Measurements from ENCODE around the gene LUZP2. TPM values are rescaled to one million over a fixed set of nuclear protein-coding genes. Genes with fewer than 3 reads are reported as not detected.

The LUZP2 gene
- total RNA-seq, 2 donors from 2014 or later = 0.28 to 1.0 TPM

DNA sequence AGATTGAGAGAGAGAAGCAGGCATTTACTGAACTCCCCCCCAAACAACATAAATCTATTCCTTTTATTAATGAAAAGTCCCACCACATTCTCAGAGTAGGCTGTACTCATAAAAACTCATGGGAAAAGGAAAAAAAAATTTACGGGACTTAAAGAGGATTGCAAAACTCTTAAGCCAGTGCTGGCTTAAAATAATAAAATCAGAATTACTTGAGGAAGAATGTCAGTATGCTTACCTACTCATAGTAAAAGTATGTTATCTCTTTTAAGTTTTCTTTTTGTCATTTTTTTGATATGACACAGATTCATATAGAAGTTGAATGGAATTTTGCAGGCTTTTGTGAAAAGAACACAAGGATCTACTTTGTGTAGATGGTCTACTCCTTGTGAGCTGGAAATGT, 126.3 kb downstream of the LUZP2 start:
- no peak for DNase-seq (ENCODE audit: low spot score)
- intact Hi-C loops (cut with DNase I) = no loop called here

DNA sequence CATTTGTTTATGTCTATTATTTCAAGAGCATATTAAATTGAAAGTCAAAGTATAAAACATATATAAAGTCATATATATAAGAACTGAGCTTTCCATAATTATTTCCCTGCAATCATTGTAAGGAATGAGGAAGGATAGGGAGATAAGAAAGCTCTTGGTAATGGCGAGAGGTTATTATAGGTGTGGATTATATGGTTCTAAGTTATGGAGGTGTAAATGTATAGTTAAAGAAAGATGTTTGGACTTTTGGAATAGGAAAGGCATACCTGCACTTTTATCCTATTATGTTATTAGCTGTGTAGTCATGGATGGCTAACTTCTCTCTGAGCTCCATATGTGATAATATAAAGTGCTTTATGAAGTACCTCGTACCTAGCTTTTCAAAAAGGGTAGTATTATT, 127.6 kb downstream of the LUZP2 start:
- no peak for DNase-seq (ENCODE audit: low spot score)
- intact Hi-C loops (cut with DNase I) = no loop called here

- intact Hi-C loops (cut with DNase I) = no loop called here
- DNase-seq (ENCODE audit: low spot score) = no peak
These were observed 129.1 kb downstream of the LUZP2 start for GRCh38 chr11:24625975-24626374.

DNA sequence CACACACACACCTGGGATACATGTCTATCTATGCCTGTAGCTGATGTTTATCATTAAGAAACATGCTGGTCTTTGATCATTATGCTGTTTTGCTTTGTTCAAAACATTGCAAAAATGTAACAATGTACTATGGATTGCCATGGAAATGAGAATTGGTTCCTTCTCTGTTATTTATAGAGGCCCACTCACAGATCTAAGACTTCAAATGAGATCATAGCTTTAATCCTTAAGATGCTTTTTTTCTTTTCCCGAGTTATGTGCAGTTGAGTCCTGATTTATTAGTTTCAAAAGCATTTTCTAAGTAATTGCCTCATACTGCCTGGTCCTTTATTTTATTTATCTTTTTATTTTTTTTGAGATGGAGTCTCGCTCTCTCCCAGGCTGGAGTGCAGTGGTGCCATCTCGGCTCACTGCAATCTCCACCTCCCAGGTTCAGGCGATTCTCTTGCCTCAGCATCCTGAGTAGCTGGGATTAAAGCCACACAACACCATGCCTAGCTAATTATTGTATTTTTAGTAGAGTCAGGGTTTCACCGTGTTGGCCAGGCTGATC, 131.4 kb downstream of the LUZP2 start:
- no peak for DNase-seq (ENCODE audit: low spot score)
- intact Hi-C loops (cut with DNase I) = no loop called here

GRCh38 chr11:24634606-24635160, 137.8 kb downstream of the LUZP2 start:
- DNase-seq (ENCODE audit: low spot score) = no peak
- intact Hi-C loops (cut with DNase I) = no loop called here

DNA sequence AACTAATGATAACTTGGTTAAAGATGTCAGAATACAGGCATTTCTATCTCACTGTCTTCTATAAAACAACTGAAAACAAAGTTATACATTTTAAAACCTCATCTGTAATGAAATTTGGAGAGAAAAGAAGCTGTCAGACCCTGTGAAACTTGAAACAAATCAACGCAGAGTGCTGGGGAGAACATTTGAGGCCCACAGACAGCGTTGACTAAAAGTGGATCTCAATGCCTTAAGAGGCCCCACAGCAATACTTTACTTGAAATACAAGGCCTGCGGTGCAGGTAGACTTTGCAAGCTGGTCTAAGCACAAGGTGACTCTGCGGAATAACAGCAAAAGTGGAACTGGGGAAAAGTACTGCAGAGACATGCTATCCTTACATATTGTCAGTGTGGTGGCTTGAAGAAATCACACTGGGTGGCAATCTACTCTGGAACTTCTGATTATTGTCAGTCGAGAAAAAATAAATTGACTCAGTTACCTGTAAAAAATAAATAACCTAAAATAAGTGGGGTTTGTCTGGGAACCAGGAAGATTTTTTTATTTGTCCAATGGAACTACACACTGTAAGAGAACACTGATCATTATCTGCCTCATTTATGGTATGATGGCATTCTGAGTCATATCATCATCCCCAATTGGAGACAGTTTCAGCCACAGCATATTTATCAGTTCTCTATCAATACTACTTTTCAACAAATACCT, 138.9 kb downstream of the LUZP2 start:
- DNase-seq (ENCODE audit: low spot score) = no peak
- intact Hi-C loops (cut with DNase I) = no loop called here

DNA sequence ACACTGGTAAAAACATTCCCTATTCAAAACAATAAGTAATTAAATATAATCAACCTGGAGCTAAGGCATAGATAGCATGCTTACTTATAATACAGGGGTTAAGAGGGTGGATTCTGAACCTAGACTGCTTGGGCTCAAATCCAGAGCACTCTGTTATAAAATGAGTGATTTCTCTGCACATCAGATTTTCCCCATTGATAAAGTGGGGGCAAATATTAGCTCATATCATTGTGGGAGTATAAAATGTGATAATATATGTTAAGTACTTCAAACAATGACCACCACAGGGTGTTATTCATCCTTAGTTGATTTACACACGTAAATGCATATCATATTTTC, 139.4 kb downstream of the LUZP2 start:
- intact Hi-C loops (cut with DNase I) = no loop called here
- no peak for DNase-seq (ENCODE audit: low spot score)

DNA sequence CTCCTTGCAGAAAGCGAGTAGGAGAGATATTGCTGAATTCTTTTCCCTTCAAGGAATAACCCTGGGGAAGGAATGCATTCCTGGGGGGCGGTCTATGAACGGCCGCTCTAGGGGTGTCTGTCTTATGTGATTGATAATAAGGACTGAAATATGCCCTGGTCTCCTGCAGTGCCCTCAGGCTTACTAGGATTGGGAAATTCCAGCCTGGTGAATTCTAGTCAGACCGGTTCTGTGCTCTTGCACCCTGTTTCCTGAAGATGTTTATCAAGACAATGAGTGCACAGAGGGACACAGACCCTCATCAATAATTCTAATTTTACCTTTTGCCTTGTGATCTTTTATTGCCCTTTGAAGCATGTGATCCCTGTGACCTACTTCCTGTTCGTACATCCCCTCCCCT, 140.7 kb downstream of the LUZP2 start:
- intact Hi-C loops (cut with DNase I) = no loop called here
- no peak for DNase-seq (ENCODE audit: low spot score)

DNA sequence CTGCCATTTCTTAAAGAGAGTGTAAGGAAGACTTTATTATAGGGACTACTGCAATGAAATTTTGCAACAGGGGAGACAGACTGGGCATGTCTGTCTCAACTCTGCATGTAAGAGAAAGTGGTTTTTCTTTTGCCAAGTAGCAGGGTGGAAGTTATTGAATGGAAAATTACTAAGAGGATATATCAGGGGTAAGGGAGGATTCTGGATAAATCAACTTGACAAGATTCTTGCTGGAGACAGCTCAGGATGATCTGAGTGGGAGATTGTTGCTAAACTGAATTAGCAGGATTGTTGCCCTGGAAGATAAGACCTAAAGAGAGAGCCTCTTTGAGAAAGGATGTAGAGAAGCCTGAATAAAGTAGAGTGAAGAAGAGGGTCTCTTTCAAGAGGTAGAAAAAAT, 145.8 kb downstream of the LUZP2 start:
- intact Hi-C loops (cut with DNase I) = no loop called here
- DNase-seq (ENCODE audit: low spot score) = no peak

DNA sequence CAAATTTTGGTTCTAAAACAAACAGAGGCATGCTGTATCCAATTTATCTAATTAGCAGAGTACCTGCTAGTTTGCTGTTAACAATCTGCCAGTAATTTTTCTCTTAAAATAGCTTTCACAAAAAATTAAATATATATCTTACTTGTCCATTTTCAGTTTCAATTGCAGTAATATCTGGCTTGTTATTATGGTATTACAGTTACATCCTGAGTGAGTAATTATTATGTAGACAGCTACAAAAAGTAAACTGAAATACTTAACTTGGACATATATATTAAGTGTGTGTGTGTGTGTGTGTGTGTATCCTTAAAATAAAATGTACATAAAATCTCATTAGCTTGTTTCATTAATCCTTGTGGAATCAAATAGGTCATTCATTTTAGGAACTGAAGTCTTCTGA, 148.7 kb downstream of the LUZP2 start:
- no peak for DNase-seq (ENCODE audit: low spot score)
- intact Hi-C loops (cut with DNase I) = no loop called here

DNA sequence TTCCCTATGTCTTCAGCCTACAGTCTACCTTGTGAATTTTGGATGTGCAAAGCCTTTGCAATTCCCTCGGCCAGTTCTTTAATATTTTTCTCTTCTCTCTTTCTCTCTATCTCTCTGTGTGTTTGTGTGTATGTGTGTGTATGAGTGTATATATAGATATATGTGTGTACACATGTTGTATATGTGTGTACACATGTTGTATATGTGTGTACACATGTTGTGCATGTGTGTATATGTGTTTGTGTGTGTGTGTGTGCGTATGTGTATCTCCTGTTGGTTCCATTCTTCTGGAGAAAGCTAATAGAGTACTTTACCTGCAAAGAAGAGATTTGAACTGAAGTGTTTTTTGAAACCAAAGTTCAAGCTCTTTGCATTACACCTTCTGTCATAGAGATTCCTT, 155.0 kb downstream of the LUZP2 start:
- intact Hi-C loops (cut with DNase I) = no loop called here
- no peak for DNase-seq (ENCODE audit: low spot score)

DNA sequence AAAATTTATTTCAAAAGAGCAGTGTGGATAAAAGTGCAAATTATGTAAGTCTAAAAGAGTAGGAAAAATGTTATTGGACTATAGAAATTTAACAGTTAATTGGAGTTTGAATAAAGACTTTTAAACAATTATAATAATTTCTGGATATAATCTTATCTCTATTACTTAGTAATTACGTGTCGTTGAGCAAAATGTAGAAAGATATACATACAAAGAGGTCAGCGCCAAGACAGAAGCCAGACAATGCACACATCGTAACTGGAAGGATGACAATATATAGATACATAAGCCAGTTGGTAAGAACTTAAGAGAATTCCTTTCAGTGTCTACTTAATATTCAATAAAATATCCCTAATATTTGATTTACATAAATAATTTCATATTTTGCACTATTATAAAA, 157.0 kb downstream of the LUZP2 start:
- intact Hi-C loops (cut with DNase I) = no loop called here
- no peak for DNase-seq (ENCODE audit: low spot score)

- intact Hi-C loops (cut with DNase I) = no loop called here
- DNase-seq (ENCODE audit: low spot score) = no peak
These were observed 164.5 kb downstream of the LUZP2 start for GRCh38 chr11:24661331-24661730.

DNA sequence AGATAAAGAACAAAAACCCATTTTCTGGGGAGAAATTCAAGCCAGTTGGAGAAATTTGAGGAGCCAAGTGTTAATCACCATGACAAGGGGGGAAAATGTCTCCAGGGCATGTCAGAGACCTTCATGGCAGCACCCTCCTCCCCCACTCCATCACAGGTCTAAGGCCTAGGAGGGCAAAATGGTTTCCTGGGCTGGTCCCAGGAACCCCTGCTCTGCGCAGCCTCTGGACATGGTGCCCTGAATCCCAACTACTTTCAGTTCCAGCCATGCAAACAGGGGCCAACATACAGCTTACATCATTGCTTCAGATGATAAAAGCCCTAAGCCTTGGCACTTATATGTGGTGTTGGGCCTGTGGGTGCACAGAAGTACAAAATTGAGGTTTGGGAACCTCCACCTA, 167.5 kb downstream of the LUZP2 start:
- no peak for DNase-seq (ENCODE audit: low spot score)
- intact Hi-C loops (cut with DNase I) = no loop called here

- intact Hi-C loops (cut with DNase I) = no loop called here
These were observed 170.6 kb downstream of the LUZP2 start for GRCh38 chr11:24667353-24667968.

DNA sequence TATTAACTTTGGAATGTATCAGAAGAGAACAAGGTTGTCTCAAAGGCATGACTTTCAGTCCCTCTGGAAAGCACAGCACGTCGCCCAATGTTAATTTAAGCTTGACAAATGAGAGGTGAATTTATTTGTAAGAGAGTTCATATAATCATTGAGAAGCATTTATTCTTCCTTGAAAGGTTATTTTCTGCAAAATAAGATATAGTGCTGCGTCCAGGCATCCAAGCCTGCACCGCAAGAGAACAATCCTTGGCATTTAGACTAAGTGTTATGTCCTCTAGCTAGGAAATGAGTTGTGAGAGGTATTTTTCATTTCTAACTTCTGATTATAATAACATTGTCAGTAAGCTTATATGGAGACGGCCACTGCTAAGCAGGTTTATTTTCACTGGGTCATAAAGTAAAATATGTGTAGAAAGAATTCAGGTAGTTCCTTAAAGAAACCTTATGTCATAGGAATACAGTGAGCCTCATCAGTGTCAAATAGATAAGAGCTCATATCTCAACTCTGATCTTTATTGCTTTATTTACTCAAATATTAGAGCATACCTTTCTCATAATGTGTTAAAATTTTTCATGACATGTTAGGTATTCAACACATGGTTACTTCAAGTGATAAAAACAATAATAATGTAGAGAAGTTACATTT, 182.0 kb downstream of the LUZP2 start:
- no peak for DNase-seq (ENCODE audit: low spot score)
- intact Hi-C loops (cut with DNase I) = no loop called here

More at GRCh38 chr11:24667353-24667968, 170.6 kb downstream of the LUZP2 start:
- DNase-seq (ENCODE audit: low spot score) = no peak

DNA sequence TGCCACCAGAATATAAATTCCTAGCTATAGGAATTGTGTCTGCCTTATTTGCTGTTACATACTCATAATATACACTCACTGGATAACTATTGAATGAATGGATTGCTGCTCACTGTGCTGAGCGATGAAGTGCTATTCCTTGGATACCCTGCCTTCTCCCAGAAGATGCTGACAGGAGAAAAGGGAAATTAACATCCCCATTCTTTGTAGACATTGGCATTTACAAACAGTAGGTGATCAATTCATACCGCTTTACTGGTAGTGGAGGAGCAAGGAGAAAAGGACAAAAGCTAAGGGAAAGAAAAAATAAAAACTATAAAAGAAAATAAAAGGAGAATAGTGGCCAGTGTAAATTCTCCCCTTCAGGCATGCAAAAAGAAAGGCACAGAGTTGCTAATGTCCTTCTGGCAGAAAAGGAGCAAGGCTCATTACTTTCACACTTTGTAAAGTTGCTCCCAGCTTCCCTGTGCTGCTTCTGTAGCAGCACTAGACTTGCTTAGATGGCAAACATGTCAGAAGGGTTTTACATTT, 183.0 kb downstream of the LUZP2 start:
- intact Hi-C loops (cut with DNase I) = no loop called here
- DNase-seq (ENCODE audit: low spot score) = no peak

DNA sequence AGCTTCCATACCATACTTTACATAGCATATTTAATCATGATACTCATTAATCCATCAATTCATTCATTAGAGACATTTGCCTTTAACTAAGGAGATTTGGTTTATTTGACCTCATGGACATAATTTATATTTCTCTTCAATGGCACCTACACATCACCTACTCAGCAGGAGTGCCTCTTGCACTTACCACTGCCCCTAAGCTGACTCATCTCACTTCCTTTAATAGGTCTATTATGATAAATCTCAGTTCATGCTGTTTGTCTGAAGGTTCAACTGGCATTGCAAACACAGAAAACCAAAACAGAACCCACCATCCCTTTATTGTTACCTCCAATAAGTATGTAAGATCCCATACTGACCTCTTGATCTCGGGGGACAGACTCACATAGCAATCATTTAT, 186.7 kb downstream of the LUZP2 start:
- intact Hi-C loops (cut with DNase I) = no loop called here
- no peak for DNase-seq (ENCODE audit: low spot score)

- no peak for DNase-seq (ENCODE audit: low spot score)
- intact Hi-C loops (cut with DNase I) = no loop called here
These were observed 189.0 kb downstream of the LUZP2 start for GRCh38 chr11:24685821-24686220.

GRCh38 chr11:24687531-24688147, 190.8 kb downstream of the LUZP2 start:
- DNase-seq (ENCODE audit: low spot score) = no peak
- intact Hi-C loops (cut with DNase I) = no loop called here
